Right cardiac atrium (tissue), 5 donors: Measurements from ENCODE around the gene APPL2. TPM values are rescaled to one million over a fixed set of nuclear protein-coding genes. Genes with fewer than 3 reads are reported as not detected.
"Not testable (repeated sequence)": the region's sequence is repeated elsewhere in the genome, so short reads cannot be mapped to it uniquely, and the experiment has no call there.

ENCODE experiments used
- ATAC-seq, 2 donors: fragments of 200-7000 bp; cut with Tn5 transposase; one replicate each; pipeline versions ENCODE4 v1.8.0 to v1.9.1; 2020; ENCODE audit warnings: moderate library complexity in 2 of 2, mild to moderate bottlenecking in 1 of 2
- DNase-seq, 3 donors: peaks; one replicate each; pipeline ENCODE4 v3.0.0-alpha.2; 2020
- H3K27ac ChIP-seq: one replicate; pipeline ENCODE4 v1.5.1; 2013; ENCODE audit warnings: mild to moderate bottlenecking, low read length, control low read depth, moderate library complexity
- H3K27me3 ChIP-seq: one replicate; pipeline ENCODE4 v1.6.1; 2013; ENCODE audit not compliant: control insufficient read depth, insufficient read depth
- H3K4me1 ChIP-seq: one replicate; pipeline ENCODE4 v1.6.1; 2013; ENCODE audit warnings: low read length; ENCODE audit not compliant: control insufficient read depth, insufficient read depth
- H3K4me3 ChIP-seq: one replicate; pipeline ENCODE4 v1.5.1; 2013; ENCODE audit warnings: low read length, control low read depth
- H3K9me3 ChIP-seq: one replicate; pipeline ENCODE4 v1.6.1; 2013; ENCODE audit warnings: low read length; ENCODE audit not compliant: control insufficient read depth
- WGBS: extraction: QIAGEN DNeasy Blood & Tissue Kit; methylation state at CpG from one replicate; pipeline ENCODE4 v1.1.7; 2013; 5-methylcytosine and 5-hydroxymethylcytosine counted together
- intact Hi-C, 4 donors: fragments of 100-400 bp; cut with DNase I; formaldehyde crosslinking; loops; one replicate each; pipeline versions ENCODE4 v1.11.0 to v1.14.0; 2022 to 2023
- polyA plus RNA-seq: library from polyadenylated mRNA; stranded (reverse); fragments of 200-250 nt; gene quantifications from one replicate; pipeline ENCODE4 v1.2.3, GENCODE V29; 2013
- total RNA-seq, 4 donors: library from RNA; stranded (reverse); fragmentation: NEBNext Ultra II Directional; extraction: Animal tissue kit (Norgen Biotek cat#: 25700); gene quantifications; one replicate each; pipeline ENCODE4 v1.2.1, GENCODE V29; 2021
- donor health status: healthy with polysubstance abuse.
- donor health status: DM: no; HTN: yes; CAD: no.
- donor health status: DM: no; HTN: no; CAD: no.
- donor health status: DM: no; HTN: yes; CAD: no; lungs with severe emphysema.
- donor health status: DM: yes; HTN: yes; CAD: no.

Gene APPL2
- total and polyA plus RNA-seq, 5 donors, result 13.4 to 27.9 (median 20.7) TPM

- H3K4me1 ChIP-seq, result no peaks in the 10 kb centered on the region
- H3K9me3 ChIP-seq, result no peaks in the 10 kb centered on the region
- H3K27ac ChIP-seq, result no peak overlapping the region
- intact Hi-C loops, result no loop called here
- DNase-seq, result no peak
- no peak for ATAC-seq
- H3K27me3 ChIP-seq, result no peaks in the 10 kb centered on the region
- no peak overlapping the region for H3K4me3 ChIP-seq
- 81% methylated on average over 1 of the region's 1 CpG for WGBS
These were observed 43.2 kb downstream of the APPL2 start for GRCh38 chr12:105192624-105193225.

GRCh38 chr12:105190530-105190929 is 45.4 kb downstream of the APPL2 start:
- Histone ChIP-seq H3K27me3 (no peaks in the 10 kb centered on the region), H3K27ac (no peak overlapping the region), H3K9me3 (no peaks in the 10 kb centered on the region), H3K4me3 (no peak overlapping the region), H3K4me1 (no peaks in the 10 kb centered on the region)
- WGBS, result 91% methylated on average over 6 of the region's 6 CpGs
- intact Hi-C loops, result no loop called here
- ATAC-seq (no peak), DNase-seq (no peak)

- Histone ChIP-seq H3K9me3 (no peaks in the 10 kb centered on the region), H3K27ac (no peak overlapping the region), H3K4me1 (no peaks in the 10 kb centered on the region), H3K27me3 (no peaks in the 10 kb centered on the region), H3K4me3 (no peak overlapping the region)
- WGBS, result 80% methylated on average over 6 of the region's 6 CpGs
- DNase-seq, result no peak
- no peak for ATAC-seq
- intact Hi-C loops, result no loop called here
These were observed 46.7 kb downstream of the APPL2 start for GRCh38 chr12:105189293-105189692.

- intact Hi-C loops, H3K27ac ChIP-seq, ATAC-seq, H3K4me3 ChIP-seq, H3K27me3 ChIP-seq, H3K4me1 ChIP-seq, DNase-seq, H3K9me3 ChIP-seq: not testable (repeated sequence)
- 98% methylated on average over 5 of the region's 5 CpGs for WGBS
These were observed 52.0 kb downstream of the APPL2 start for GRCh38 chr12:105183976-105184375.

GRCh38 chr12:105183406-105183805 is 52.6 kb downstream of the APPL2 start:
- intact Hi-C loops, result not testable (repeated sequence)
- 99% methylated on average over 4 of the region's 4 CpGs for WGBS

GRCh38 chr12:105179114-105179513 is 56.9 kb downstream of the APPL2 start:
- ATAC-seq, DNase-seq, H3K4me1 ChIP-seq, H3K4me3 ChIP-seq, H3K27me3 ChIP-seq, H3K27ac ChIP-seq, H3K9me3 ChIP-seq: not testable (repeated sequence)
- WGBS, result 100% methylated on average over 1 of the region's 1 CpG
- intact Hi-C loops, result loop anchor here in 1 of 4 donors (10.0 kb wide), 1 partner anchor 206 kb away; no protein-coding TSS in a partner anchor

More at GRCh38 chr12:105183406-105183805, 52.6 kb downstream of the APPL2 start:
- not testable (repeated sequence) for H3K4me1 ChIP-seq, H3K9me3 ChIP-seq, H3K27ac ChIP-seq, ATAC-seq, H3K4me3 ChIP-seq, DNase-seq, H3K27me3 ChIP-seq

GRCh38 chr12:105177208-105177607 is 58.8 kb downstream of the APPL2 start:
- DNase-seq (no peak), ATAC-seq (no peak)
- no peaks in the 10 kb centered on the region for H3K27me3 ChIP-seq
- no peak overlapping the region for H3K4me3 ChIP-seq
- no peak overlapping the region for H3K27ac ChIP-seq
- no peaks in the 10 kb centered on the region for H3K4me1 ChIP-seq
- no peaks in the 10 kb centered on the region for H3K9me3 ChIP-seq
- intact Hi-C loops, result loop anchor here in 1 of 4 donors (10.0 kb wide), 1 partner anchor 208 kb away; no protein-coding TSS in a partner anchor
- WGBS, result 81% methylated on average over 4 of the region's 4 CpGs

GRCh38 chr12:105175397-105175990 is 60.5 kb downstream of the APPL2 start:
- DNase-seq, result no peak
- 59% methylated on average over 2 of the region's 2 CpGs for WGBS
- no peak overlapping the region for H3K4me3 ChIP-seq
- H3K9me3 ChIP-seq, result no peaks in the 10 kb centered on the region
- H3K27ac ChIP-seq, result no peak overlapping the region
- no peaks in the 10 kb centered on the region for H3K27me3 ChIP-seq
- H3K4me1 ChIP-seq, result no peaks in the 10 kb centered on the region
- intact Hi-C loops, result loop anchor here in 1 of 4 donors (10.0 kb wide), 1 partner anchor 209 kb away; no protein-coding TSS in a partner anchor
- no peak for ATAC-seq

- DNase-seq, result no peak
- Histone ChIP-seq H3K9me3 (no peaks in the 10 kb centered on the region), H3K4me1 (no peaks in the 10 kb centered on the region), H3K27ac (no peak overlapping the region), H3K27me3 (no peaks in the 10 kb centered on the region), H3K4me3 (no peak overlapping the region)
- intact Hi-C loops, result loop anchor here in 1 of 4 donors (10.0 kb wide), 1 partner anchor 213 kb away; no protein-coding TSS in a partner anchor
- ATAC-seq, result no peak
- WGBS, result 78% methylated on average over 6 of the region's 6 CpGs
These were observed 64.1 kb downstream of the APPL2 start for GRCh38 chr12:105171691-105172436.

GRCh38 chr12:105170139-105170538 is 65.8 kb downstream of the APPL2 start:
- intact Hi-C loops, result loop anchor here in 1 of 4 donors (10.0 kb wide), 1 partner anchor 215 kb away; no protein-coding TSS in a partner anchor
- H3K9me3 ChIP-seq, result no peaks in the 10 kb centered on the region
- H3K4me3 ChIP-seq, result no peak overlapping the region
- no peak overlapping the region for H3K27ac ChIP-seq
- no peaks in the 10 kb centered on the region for H3K4me1 ChIP-seq
- 91% methylated on average over 3 of the region's 3 CpGs for WGBS
- DNase-seq, result no peak
- H3K27me3 ChIP-seq, result no peaks in the 10 kb centered on the region
- no peak for ATAC-seq

- H3K9me3 ChIP-seq, result no peaks in the 10 kb centered on the region
- DNase-seq, result no peak
- intact Hi-C loops, result no loop called here
- no peak overlapping the region for H3K27ac ChIP-seq
- no peaks in the 10 kb centered on the region for H3K27me3 ChIP-seq
- H3K4me1 ChIP-seq, result no peaks in the 10 kb centered on the region
- no peak overlapping the region for H3K4me3 ChIP-seq
- no peak for ATAC-seq
These were observed 68.0 kb downstream of the APPL2 start for GRCh38 chr12:105168006-105168405.
